ENCODE results near the gene PLCB4.
"Not testable (repeated sequence)": the region's sequence is repeated elsewhere in the genome, so short reads cannot be mapped to it uniquely, and the experiment has no call there.

- TF ChIP-seq CTCF, POLR2A (IDR thresholded peaks at IDR 0.05): not testable (repeated sequence)
Measured at GRCh38 chr20:9047928-9048327, 21.0 kb upstream of the PLCB4 start.
